ENCODE measurements around the gene NUAK1. TPM values are rescaled to one million over a fixed set of nuclear protein-coding genes. Genes with fewer than 3 reads are reported as not detected.

The NUAK1 gene
- total and polyA plus RNA-seq, 2 donors, result 7.0 to 18.7 TPM

- no peaks in the 10 kb centered on the region for H3K36me3 ChIP-seq (ENCODE audit: insufficient read depth)
- DNase-seq (ENCODE audit: extremely low spot score), result no peak
- WGBS, result 87% methylated on average over 9 of the region's 9 CpGs
- no peak overlapping the region for H3K4me3 ChIP-seq (ENCODE audit: low read depth, low read length)
- no peaks in the 10 kb centered on the region for H3K4me1 ChIP-seq (ENCODE audit: insufficient read depth)
- H3K27ac ChIP-seq (ENCODE audit: low read depth), result no peak overlapping the region
Measured at GRCh38 chr12:106119301-106119700, 19.5 kb downstream of the NUAK1 start.

- 71% methylated on average over 8 of the region's 8 CpGs for WGBS
- Histone ChIP-seq H3K4me3 (ENCODE audit: low read depth, low read length) (no peak overlapping the region), H3K27ac (ENCODE audit: low read depth) (no peak overlapping the region), H3K4me1 (ENCODE audit: insufficient read depth) (no peaks in the 10 kb centered on the region), H3K36me3 (ENCODE audit: insufficient read depth) (no peaks in the 10 kb centered on the region)
- DNase-seq (ENCODE audit: extremely low spot score), result no peak
Measured at GRCh38 chr12:106118381-106119130, 20.2 kb downstream of the NUAK1 start.

GRCh38 chr12:106115440-106115839 is 23.3 kb downstream of the NUAK1 start:
- 63% methylated on average over 11 of the region's 11 CpGs for WGBS
- Histone ChIP-seq H3K4me3 (ENCODE audit: low read depth, low read length) (no peak overlapping the region), H3K4me1 (ENCODE audit: insufficient read depth) (no peaks in the 10 kb centered on the region), H3K36me3 (ENCODE audit: insufficient read depth) (no peaks in the 10 kb centered on the region), H3K27ac (ENCODE audit: low read depth) (no peak overlapping the region)
- DNase-seq (ENCODE audit: extremely low spot score), result no peak

GRCh38 chr12:106114447-106115068 is 24.2 kb downstream of the NUAK1 start:
- no peak for DNase-seq (ENCODE audit: extremely low spot score)
- Histone ChIP-seq H3K4me1 (ENCODE audit: insufficient read depth) (no peaks in the 10 kb centered on the region), H3K27ac (ENCODE audit: low read depth) (no peak overlapping the region), H3K36me3 (ENCODE audit: insufficient read depth) (no peaks in the 10 kb centered on the region), H3K4me3 (ENCODE audit: low read depth, low read length) (no peak overlapping the region)
- WGBS, result 58% methylated on average over 5 of the region's 5 CpGs

DNA sequence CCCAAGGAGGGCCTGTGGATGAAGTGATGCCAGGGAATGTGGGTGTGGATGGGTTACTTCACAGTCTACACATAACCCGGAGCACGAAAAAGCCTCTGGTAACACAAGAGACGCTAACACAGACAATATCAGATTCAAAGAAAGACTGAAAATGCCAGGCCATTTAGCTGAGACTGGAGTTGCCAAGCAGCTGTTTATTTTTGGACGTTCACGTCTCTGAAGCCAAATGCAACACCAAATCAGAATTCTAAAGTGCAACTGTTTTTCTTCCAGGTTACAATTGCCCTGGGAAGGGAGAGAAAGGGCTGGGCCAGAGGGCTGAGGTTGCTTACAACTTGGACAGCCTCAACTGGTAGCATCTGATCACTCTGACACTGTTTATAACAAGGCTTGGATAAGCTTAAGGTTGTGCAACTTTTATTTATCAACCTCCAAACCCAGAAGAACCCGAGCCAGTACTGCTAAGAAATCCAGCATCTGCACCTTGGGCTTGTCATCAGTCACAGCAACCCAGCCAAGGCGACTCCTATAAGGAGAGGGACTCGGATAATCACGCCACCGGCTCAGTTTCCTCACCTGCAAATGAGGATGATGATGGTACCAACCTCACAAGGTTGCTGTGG is 24.8 kb downstream of the NUAK1 start:
- 21% methylated on average over 10 of the region's 10 CpGs for WGBS
- DNase-seq (ENCODE audit: extremely low spot score), result no peak
- Histone ChIP-seq H3K36me3 (ENCODE audit: insufficient read depth) (no peaks in the 10 kb centered on the region), H3K4me3 (ENCODE audit: low read depth, low read length) (no peak overlapping the region), H3K4me1 (ENCODE audit: insufficient read depth) (no peaks in the 10 kb centered on the region), H3K27ac (ENCODE audit: low read depth) (no peak overlapping the region)

GRCh38 chr12:106113446-106113823 is 25.3 kb downstream of the NUAK1 start:
- no peak overlapping the region for H3K27ac ChIP-seq (ENCODE audit: low read depth)
- H3K4me1 ChIP-seq (ENCODE audit: insufficient read depth), result no peaks in the 10 kb centered on the region
- H3K36me3 ChIP-seq (ENCODE audit: insufficient read depth), result no peaks in the 10 kb centered on the region
- WGBS, result 55% methylated on average over 1 of the region's 1 CpG
- no peak overlapping the region for H3K4me3 ChIP-seq (ENCODE audit: low read depth, low read length)
- DNase-seq (ENCODE audit: extremely low spot score), result no peak

DNA sequence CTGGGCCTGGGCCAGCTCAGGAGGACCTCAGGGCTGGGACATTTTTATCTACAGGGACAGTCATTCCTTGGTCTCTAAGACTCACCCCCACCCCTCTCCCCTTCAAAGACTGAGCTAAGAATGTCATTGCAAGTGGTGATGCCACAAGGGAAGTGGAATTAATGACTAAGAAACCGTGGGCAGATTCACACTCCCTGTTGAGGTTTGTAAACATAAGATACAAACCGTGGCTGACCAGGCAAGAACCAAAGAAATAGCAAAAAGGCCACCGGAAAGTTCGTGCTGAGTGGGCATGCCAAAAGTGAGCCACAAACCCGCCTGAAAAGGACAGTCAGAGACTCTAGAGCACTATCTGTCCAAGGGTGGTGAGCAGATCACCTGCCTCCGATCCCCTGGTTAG is 25.7 kb downstream of the NUAK1 start:
- H3K4me3 ChIP-seq (ENCODE audit: low read depth, low read length), result no peak overlapping the region
- 62% methylated on average over 6 of the region's 6 CpGs for WGBS
- no peaks in the 10 kb centered on the region for H3K4me1 ChIP-seq (ENCODE audit: insufficient read depth)

DNA sequence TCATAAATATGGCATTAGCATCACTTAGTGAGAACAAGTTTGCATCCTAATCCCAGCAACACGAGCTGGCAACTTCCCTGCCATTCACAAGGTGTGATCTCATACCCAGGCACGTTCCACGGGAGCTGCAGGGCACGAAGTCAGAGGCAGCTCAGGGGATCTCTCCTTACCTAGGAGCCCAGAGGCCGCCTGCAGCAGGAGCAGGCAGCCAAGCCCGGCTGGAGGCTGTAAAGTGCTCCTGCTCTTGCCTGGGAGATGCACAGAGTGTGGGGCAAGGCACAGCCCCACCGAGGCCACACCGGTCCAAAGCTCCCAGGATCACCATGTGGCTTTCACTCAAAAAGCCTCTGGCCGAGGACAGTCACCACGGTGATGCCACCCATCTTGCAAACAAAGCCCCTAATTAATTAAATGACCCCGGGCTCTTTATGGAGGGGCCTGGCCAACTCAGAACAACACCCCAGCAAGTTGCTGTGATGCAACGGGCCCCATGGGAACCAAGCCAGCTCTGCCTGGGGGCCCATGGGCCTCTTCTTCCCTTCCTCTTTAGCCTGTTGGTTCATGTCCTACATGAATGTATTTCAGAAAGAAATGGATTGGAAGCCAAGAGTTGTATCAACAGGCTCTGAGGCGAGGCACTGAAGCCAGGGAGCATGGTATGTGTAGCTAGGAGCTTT is 26.5 kb downstream of the NUAK1 start:
- no peak overlapping the region for H3K27ac ChIP-seq (ENCODE audit: low read depth)
- H3K36me3 ChIP-seq (ENCODE audit: insufficient read depth), result no peaks in the 10 kb centered on the region
- H3K4me1 ChIP-seq (ENCODE audit: insufficient read depth), result no peaks in the 10 kb centered on the region
- WGBS, result 69% methylated on average over 13 of the region's 13 CpGs
- no peak overlapping the region for H3K4me3 ChIP-seq (ENCODE audit: low read depth, low read length)
- no peak for DNase-seq (ENCODE audit: extremely low spot score)

More for the DNA sequence above, 25.7 kb downstream of the NUAK1 start:
- DNase-seq (ENCODE audit: extremely low spot score), result no peak
- Histone ChIP-seq H3K36me3 (ENCODE audit: insufficient read depth) (no peaks in the 10 kb centered on the region), H3K27ac (ENCODE audit: low read depth) (no peak overlapping the region)

GRCh38 chr12:106110626-106111300 is 28.0 kb downstream of the NUAK1 start:
- no peak for DNase-seq (ENCODE audit: extremely low spot score)
- no peak overlapping the region for H3K4me3 ChIP-seq (ENCODE audit: low read depth, low read length)
- H3K36me3 ChIP-seq (ENCODE audit: insufficient read depth), result no peaks in the 10 kb centered on the region
- H3K4me1 ChIP-seq (ENCODE audit: insufficient read depth), result no peaks in the 10 kb centered on the region
- 89% methylated on average over 4 of the region's 4 CpGs for WGBS
- no peak overlapping the region for H3K27ac ChIP-seq (ENCODE audit: low read depth)

GRCh38 chr12:106109168-106109910 is 29.4 kb downstream of the NUAK1 start:
- Histone ChIP-seq H3K36me3 (ENCODE audit: insufficient read depth) (no peaks in the 10 kb centered on the region), H3K4me3 (ENCODE audit: low read depth, low read length) (no peak overlapping the region), H3K4me1 (ENCODE audit: insufficient read depth) (no peaks in the 10 kb centered on the region), H3K27ac (ENCODE audit: low read depth) (no peak overlapping the region)
- WGBS, result 79% methylated on average over 4 of the region's 4 CpGs
- no peak for DNase-seq (ENCODE audit: extremely low spot score)

DNA sequence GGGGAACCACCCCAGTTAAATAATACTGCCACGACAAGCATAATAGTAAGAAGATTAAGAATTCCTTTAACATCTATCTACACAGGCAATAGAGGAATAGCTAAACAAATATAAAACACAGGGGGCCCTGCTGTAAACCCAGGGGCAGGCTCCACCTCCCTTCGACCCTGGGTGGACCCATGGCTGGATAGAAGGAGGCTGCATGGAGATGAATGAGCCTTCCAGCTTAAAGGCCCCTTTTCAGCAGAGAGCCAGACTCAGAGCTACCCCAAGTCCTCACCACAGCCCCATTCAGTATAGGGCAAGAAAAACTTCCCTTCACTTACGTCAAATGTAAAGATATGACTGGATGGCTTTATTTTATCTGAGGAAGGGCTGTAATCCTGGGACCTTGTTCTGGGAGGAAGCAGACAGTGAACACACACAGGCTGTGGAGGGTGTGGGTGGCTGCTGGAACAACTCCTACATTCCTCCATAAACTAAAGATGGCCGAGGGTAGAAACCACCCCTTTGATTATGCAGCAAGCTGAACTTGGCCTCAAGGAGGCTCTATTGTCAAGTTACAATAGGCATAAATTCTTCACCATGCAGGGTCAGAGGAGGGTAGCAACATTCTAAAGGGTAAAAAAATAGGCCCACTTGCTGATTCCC is 30.4 kb downstream of the NUAK1 start:
- no peaks in the 10 kb centered on the region for H3K4me1 ChIP-seq (ENCODE audit: insufficient read depth)
- H3K27ac ChIP-seq (ENCODE audit: low read depth), result no peak overlapping the region
- 57% methylated on average over 4 of the region's 4 CpGs for whole genome bisulfite sequencing

DNA sequence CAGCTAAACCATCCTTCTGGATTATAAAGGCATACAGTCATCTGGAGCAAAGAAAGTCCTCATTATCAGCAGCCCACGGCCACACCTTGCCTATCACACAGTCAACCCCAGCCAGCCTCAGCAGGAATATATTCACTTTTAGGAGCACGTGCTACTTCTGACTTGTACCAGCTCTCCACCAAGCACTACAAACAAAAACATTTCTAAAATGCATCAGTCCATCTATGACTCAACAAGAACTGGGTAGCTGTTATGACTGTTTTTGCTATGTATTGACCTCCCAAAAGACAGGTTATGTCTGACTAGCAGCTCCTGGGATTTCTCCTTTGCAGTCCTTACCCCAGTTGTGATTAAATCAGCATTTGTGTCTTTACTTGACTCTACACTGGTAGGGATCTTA is 31.2 kb downstream of the NUAK1 start:
- no peak overlapping the region for H3K27ac ChIP-seq (ENCODE audit: low read depth)
- no peaks in the 10 kb centered on the region for H3K4me1 ChIP-seq (ENCODE audit: insufficient read depth)
- WGBS, result 74% methylated on average over 2 of the region's 2 CpGs
- no peak overlapping the region for H3K4me3 ChIP-seq (ENCODE audit: low read depth, low read length)
- H3K36me3 ChIP-seq (ENCODE audit: insufficient read depth), result no peaks in the 10 kb centered on the region
- DNase-seq (ENCODE audit: extremely low spot score), result no peak

More for the DNA sequence above, 30.4 kb downstream of the NUAK1 start:
- Histone ChIP-seq H3K4me3 (ENCODE audit: low read depth, low read length) (no peak overlapping the region), H3K36me3 (ENCODE audit: insufficient read depth) (no peaks in the 10 kb centered on the region)
- no peak for DNase-seq (ENCODE audit: extremely low spot score)
